Activated CD8-positive, alpha-beta memory T cell treated with anti-CD3 and anti-CD28 coated beads, Interleukin-2, amount 10 ng/mL, durations not matched to agents 7 days and 5 days (primary cell): Measurements from ENCODE around the gene NCEH1. TPM values are rescaled to one million over a fixed set of nuclear protein-coding genes. Genes with fewer than 3 reads are reported as not detected.
A peak's percentile ranks its signal among the peaks of the same experiment; 100 is the strongest.

Experiments
- ATAC-seq: fragments of 150-1000 bp; cut with Tn5 transposase; one replicate; pipeline ENCODE4 v1.10.0; 2021; ENCODE audit warnings: moderate library complexity
- CTCF ChIA-PET: fragments of 350-600 bp; sonication (Branson Sonifier 250); formaldehyde crosslinking; loops from one replicate; lab custom pipeline; 2021; ENCODE audit warnings: antibody characterized with exemption; lab: Charles Lee
- DNase-seq: peaks from one replicate; pipeline ENCODE4 v3.0.0-alpha.2; 2020
- H3K27ac Mint-ChIP-seq: one replicate; pipeline ENCODE4 v1.8.0; 2021; ENCODE audit warnings: mild to moderate bottlenecking, mixed read lengths
- H3K27me3 Mint-ChIP-seq: one replicate; pipeline ENCODE4 v1.8.0; 2021; ENCODE audit warnings: mixed read lengths
- H3K36me3 Mint-ChIP-seq: one replicate; pipeline ENCODE4 v1.8.0; 2021; ENCODE audit warnings: mild to moderate bottlenecking, mixed read lengths
- H3K4me1 Mint-ChIP-seq: one replicate; pipeline ENCODE4 v1.8.0; 2021; ENCODE audit warnings: mixed read lengths
- H3K4me3 Mint-ChIP-seq: one replicate; pipeline ENCODE4 v1.8.0; 2021; ENCODE audit warnings: mild to moderate bottlenecking, moderate library complexity, mixed read lengths
- H3K9me3 Mint-ChIP-seq: one replicate; pipeline ENCODE4 v1.8.0; 2022; ENCODE audit warnings: low read depth, mixed read lengths
- total RNA-seq, 2 experiments: library from RNA; stranded (reverse); gene quantifications; one replicate each; pipeline ENCODE4 v1.2.3, GENCODE V29; 2021

NCEH1 gene
- total RNA-seq, 2 experiments from 2014 or later: 8.8 to 11.4 TPM

DNA sequence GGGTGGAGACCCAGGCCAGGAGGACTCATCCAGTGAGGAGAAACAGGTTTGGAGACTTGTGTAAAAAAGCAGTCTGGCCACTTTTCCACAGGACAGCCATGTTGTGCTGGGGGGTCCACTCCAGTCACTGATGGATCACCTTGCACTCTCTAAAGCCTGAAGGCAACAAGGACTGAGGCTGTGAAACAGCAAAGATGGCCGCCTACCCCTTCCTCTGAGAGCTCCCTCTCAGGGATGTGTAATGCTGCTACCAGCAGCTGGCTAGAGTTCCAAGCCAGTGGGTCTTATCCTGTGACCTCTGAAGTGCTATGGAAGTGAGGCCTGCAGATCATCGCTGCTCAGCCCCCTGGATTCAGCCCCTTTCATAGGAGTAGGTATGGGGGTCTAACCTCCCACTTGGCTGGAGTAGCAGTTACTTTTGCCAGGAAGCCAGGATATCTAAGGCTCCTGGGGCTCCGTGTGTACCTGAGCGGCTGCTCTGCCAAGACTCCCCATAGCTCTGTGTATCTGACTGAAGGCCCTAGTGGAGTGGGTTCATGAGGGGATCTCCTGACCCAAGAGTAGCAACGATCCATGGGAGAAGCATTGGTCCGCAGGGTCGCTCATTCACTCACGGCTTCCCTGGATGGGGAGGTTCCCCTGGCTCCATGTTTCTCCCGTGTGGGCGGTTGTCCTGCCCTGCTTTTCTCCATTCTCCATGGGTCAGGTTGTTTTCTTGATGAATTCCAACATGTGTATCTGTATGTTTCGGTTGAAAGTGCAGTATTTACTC is 117.8 kb downstream of the NCEH1 start:
- H3K36me3 Mint-ChIP-seq: peaks cover 29% of the 10 kb centered on the region
- DNase-seq (peak; percentile 66), ATAC-seq (peak; percentile 11)
- H3K27me3 Mint-ChIP-seq: no peaks in the 10 kb centered on the region
- CTCF ChIA-PET: interaction anchor here (0.8 to 7.3 kb wide), 12 partner anchors 12 to 132 kb away, joined by 3 to 146 read pairs (median 7); partner anchors contain the start of gene TNFSF10
- H3K4me3 Mint-ChIP-seq: no peak overlapping the region
- peak overlapping the region; percentile 90 for H3K27ac Mint-ChIP-seq
- peaks cover 79% of the 10 kb centered on the region for H3K4me1 Mint-ChIP-seq
- peaks cover 18% of the 10 kb centered on the region for H3K9me3 Mint-ChIP-seq

DNA sequence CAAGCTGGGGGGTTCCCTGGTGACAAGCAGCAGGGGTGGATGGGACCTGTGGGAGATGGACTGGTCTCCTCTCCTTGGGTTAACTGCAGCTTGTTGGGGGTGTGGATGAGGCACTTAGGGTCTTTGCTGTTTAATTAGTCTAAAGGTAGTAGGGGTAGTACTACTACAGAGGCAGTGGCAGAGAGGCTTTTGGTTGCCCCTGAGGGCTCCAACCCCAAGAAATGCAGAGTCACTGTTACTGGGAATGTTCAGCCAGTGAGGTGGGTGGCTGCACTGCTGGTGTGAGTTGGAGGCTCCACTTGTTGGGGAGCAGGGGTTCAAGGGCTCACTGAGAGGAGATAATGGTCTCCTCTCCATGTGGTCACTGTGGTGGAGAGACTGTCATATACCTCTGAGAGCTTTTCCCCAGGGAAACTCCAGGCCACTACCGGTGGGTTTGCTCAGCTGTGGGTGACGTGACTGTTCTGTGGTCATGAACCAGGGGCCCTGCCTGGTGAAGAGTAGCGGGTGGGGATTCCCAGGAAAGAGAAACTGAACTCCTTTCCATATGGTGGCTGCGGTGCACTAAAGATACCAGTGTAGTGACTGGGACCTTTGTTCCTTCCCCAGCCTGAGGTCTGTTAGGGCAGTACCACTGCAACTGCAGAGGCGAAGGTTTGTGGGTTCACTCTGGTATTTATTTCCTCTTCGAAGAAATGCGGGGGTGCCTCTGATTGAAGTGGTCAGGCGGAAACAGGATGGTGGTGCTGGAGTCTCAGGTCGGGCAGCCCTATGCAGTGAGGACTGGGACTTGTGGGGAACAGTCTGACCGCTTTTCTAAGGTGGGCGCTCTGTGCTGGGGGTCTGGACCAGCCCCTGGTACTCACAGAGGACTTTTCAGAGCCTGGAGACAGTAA is 118.7 kb downstream of the NCEH1 start:
- Mint-ChIP-seq H3K4me3 (peak overlapping the region; percentile 50), H3K27ac (peak overlapping the region; percentile 90), H3K4me1 (peaks cover 83% of the 10 kb centered on the region), H3K36me3 (peaks cover 35% of the 10 kb centered on the region), H3K27me3 (no peaks in the 10 kb centered on the region), H3K9me3 (peaks cover 21% of the 10 kb centered on the region)
- CTCF ChIA-PET: interaction anchor here (1.4 to 7.3 kb wide), 8 partner anchors 11 to 131 kb away, joined by 3 to 146 read pairs (median 16); partner anchors contain the start of gene TNFSF10
- DNase-seq (peak; percentile 94), ATAC-seq (peak; percentile 79)

DNA sequence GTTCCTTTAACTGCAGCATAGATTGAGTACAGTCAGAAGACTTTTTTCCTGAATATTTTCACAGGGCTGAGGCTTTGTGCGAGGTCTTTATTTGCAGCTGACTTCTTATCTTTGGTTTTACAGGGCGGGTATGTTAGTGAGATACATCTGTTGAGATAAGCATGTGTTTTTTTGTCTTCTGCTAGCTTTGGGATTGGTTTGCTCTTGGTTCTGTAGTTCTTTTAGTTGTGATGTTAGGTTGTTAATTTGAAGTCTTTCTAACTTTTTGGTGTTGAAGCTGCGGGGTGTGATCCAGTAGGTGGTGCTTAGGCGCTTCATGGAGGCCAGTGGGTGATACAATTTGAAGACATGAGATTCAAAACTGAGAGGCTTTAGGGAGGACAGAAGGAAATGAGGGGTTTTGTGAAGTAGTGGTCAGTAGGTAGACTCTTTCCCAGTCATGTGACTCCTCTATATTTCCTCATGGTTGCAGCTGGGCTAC is 119.7 kb downstream of the NCEH1 start:
- Mint-ChIP-seq H3K27me3 (no peaks in the 10 kb centered on the region), H3K9me3 (peaks cover 21% of the 10 kb centered on the region), H3K27ac (peak overlapping the region; percentile 90), H3K4me3 (no peak overlapping the region), H3K4me1 (peaks cover 86% of the 10 kb centered on the region), H3K36me3 (peaks cover 35% of the 10 kb centered on the region)
- no peak for ATAC-seq
- CTCF ChIA-PET: interaction anchor here (1.4 to 7.3 kb wide), 4 partner anchors 10 to 82 kb away, joined by 3 to 146 read pairs (median 70); partner anchors contain the start of gene TNFSF10
- DNase-seq: no peak

DNA sequence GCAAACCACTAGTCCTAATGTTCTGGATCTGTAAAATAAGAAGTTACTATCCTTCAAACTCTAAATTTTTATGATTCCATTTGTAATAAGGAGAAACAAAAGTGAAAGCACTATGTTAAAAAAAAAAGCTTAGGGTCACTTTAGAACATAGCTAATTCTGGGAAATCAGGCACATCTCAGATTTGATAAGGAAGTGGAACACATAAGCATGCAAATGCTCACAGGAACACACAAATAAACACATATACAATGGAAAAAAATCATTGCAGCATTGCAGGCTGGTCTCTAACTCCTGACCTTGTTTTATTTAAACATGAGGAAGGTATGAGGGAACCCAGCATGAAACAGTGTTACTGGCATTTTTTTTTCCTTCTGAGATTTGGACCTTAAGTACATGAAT is 124.4 kb downstream of the NCEH1 start:
- no peaks in the 10 kb centered on the region for H3K27me3 Mint-ChIP-seq
- CTCF ChIA-PET: interaction anchor here (0.8 to 2.5 kb wide), 6 partner anchors 9 to 68 kb away, joined by 3 to 12 read pairs (median 6); partner anchors contain the start of gene TNFSF10
- peak overlapping the region; percentile 75 for H3K27ac Mint-ChIP-seq
- H3K36me3 Mint-ChIP-seq: peaks cover 52% of the 10 kb centered on the region
- DNase-seq: no peak
- peaks cover 21% of the 10 kb centered on the region for H3K9me3 Mint-ChIP-seq
- peak; percentile 61 for ATAC-seq
- H3K4me3 Mint-ChIP-seq: no peak overlapping the region
- H3K4me1 Mint-ChIP-seq: peaks cover 91% of the 10 kb centered on the region

DNA sequence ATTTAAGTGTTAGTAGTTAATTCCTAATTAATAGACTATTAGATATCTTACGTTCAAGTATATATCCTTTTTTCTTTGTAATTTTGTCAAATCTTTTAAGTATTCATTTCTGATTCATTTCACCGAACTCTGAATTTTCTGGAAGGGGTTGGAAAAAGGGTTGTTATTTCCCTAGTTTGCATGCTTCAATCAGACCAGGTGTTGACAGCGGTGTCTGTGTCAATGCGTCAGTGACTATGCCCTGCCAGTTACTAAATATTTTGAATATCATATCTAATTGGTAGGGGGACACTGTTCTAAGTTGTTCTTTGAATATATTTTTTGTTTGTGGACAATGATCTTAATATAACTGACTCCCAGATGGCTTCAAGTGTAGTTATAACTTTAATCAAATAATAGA is 124.9 kb downstream of the NCEH1 start:
- CTCF ChIA-PET: interaction anchor here (0.8 to 2.5 kb wide), 6 partner anchors 9 to 68 kb away, joined by 3 to 12 read pairs (median 6); partner anchors contain the start of gene TNFSF10
- peaks cover 91% of the 10 kb centered on the region for H3K4me1 Mint-ChIP-seq
- peaks cover 48% of the 10 kb centered on the region for H3K36me3 Mint-ChIP-seq
- no peak for DNase-seq
- H3K27me3 Mint-ChIP-seq: no peaks in the 10 kb centered on the region
- H3K27ac Mint-ChIP-seq: peak overlapping the region; percentile 75
- ATAC-seq: no peak
- H3K9me3 Mint-ChIP-seq: peaks cover 21% of the 10 kb centered on the region
- no peak overlapping the region for H3K4me3 Mint-ChIP-seq

DNA sequence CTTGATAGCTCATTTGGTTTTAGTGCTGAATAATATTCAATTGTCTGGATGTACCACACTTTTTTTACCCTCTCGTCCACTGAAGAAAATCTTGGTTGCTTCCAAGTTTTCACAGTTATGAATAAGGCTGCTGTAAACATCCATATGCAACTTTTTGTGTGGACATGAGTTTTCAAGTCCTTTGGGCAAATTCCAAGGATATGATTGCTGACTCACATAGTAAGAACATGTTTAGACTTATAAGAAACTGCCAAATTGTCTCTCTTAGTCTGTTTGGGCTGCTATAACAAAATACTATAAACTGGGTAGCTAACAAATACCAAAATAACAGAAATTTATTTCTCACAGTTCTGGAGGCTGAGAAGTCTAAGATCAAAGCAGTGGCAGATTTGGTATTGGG is 128.2 kb downstream of the NCEH1 start:
- no peaks in the 10 kb centered on the region for H3K9me3 Mint-ChIP-seq
- H3K27me3 Mint-ChIP-seq: no peaks in the 10 kb centered on the region
- CTCF ChIA-PET: interaction anchor here (0.8 to 8.2 kb wide), 6 partner anchors 11 to 168 kb away, joined by 3 to 90 read pairs (median 4); partner anchors contain the start of gene ECT2
- ATAC-seq (no peak), DNase-seq (no peak)
- no peak overlapping the region for H3K4me3 Mint-ChIP-seq
- H3K27ac Mint-ChIP-seq: peak overlapping the region; percentile 85
- peaks cover 36% of the 10 kb centered on the region for H3K36me3 Mint-ChIP-seq
- peaks cover 98% of the 10 kb centered on the region for H3K4me1 Mint-ChIP-seq

DNA sequence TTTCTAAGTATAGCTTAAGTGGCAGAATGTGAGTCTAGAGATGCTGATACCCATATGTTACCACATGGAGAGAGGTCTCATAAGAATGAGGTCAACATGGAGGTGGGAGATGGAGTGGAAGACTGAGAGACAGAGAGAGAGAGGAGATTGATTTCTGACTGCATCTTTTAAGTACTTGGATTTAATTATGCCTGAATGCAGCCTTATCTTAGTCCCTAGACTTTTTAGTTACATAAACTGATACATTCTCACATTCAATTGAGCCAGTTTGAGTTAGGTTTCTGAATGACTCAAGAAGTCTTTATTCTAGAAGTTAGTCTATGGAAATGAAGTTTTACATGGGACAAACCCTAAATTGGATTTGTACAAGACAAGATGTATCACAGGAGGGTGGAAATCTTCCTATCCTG is 129.1 kb downstream of the NCEH1 start:
- Mint-ChIP-seq H3K27me3 (no peaks in the 10 kb centered on the region), H3K9me3 (peaks cover 2% of the 10 kb centered on the region), H3K36me3 (peaks cover 41% of the 10 kb centered on the region), H3K4me3 (peak overlapping the region; percentile 56), H3K27ac (peak overlapping the region; percentile 85), H3K4me1 (peaks cover 100% of the 10 kb centered on the region)
- ATAC-seq (peak; percentile 43), DNase-seq (no peak)
- CTCF ChIA-PET: interaction anchor here (1.8 to 8.2 kb wide), 2 partner anchors 12 to 62 kb away, joined by 4 to 90 read pairs; no protein-coding TSS in a partner anchor

DNA sequence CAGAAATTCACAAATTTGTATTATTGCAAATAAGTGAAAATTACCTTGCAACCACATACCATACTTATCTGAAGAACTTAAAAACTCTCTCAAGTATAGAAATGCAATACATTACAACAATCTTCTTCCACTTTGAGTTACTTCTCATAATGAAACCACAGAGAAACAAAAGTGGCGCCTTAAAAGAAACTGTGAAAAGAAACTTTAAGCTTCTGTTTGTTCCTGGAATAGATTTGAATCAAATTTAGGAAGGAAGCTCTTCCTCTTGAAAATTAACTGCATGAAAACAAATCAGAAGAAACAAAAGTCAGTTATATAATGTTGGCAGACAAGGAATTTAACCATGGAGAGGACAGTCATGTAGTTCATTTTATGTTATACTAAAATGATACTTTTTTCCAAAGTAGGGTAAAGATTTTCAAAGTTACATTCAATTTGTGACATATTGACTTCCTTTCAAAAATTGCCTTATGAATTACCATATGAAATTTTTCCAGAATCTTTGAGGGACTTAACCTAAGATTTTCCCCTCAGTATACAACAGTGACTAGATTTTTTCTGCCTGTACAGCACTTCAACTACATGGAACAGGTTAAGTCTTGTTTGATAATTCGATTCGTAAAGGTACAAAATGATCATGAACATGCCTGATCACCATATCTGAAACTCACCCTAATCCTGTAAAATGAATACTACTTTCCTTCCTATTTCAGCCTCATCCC is 130.0 kb downstream of the NCEH1 start:
- DNase-seq: no peak
- Mint-ChIP-seq H3K9me3 (peaks cover 2% of the 10 kb centered on the region), H3K36me3 (peaks cover 46% of the 10 kb centered on the region), H3K4me3 (peak overlapping the region; percentile 56), H3K4me1 (peaks cover 91% of the 10 kb centered on the region), H3K27ac (peak overlapping the region; percentile 85), H3K27me3 (no peaks in the 10 kb centered on the region)
- CTCF ChIA-PET: interaction anchor here (0.9 to 8.2 kb wide), 4 partner anchors 10 to 104 kb away, joined by 3 to 90 read pairs (median 4); no protein-coding TSS in a partner anchor
- ATAC-seq: peak; percentile 44

Other genes with a start within 250 kb of the NCEH1 start
- gene TNFSF10, start 187.6 kb downstream of the NCEH1 start, total RNA-seq: 100 to 1,000 TPM; 144 to 256 TPM
- gene ECT2, start 39.7 kb upstream of the NCEH1 start, total RNA-seq: 10 to 100 TPM; 73.4 to 82.8 TPM